AG08395 (cell line): ENCODE results near the gene GANC.

Experiments used
- DNase-seq: peaks from one replicate; pipeline ENCODE4 v3.0.0; 2012; ENCODE audit warnings: mixed read lengths, low spot score

The GANC gene

GRCh38 chr15:42344763-42345162 is 71.8 kb downstream of the GANC start:
- DNase-seq: peak; percentile 39

- DNase-seq: no peak
Observed at GRCh38 chr15:42345504-42345903, 72.5 kb downstream of the GANC start.

GRCh38 chr15:42348083-42348482 is 75.1 kb downstream of the GANC start:
- peak; percentile 61 for DNase-seq

GRCh38 chr15:42349186-42349585 is 76.2 kb downstream of the GANC start:
- DNase-seq: no peak

GRCh38 chr15:42352401-42352800 is 79.4 kb downstream of the GANC start:
- DNase-seq: no peak

- DNase-seq: no peak
Observed at GRCh38 chr15:42353061-42353460, 80.1 kb downstream of the GANC start.

GRCh38 chr15:42354824-42355223 is 81.8 kb downstream of the GANC start:
- no peak for DNase-seq

GRCh38 chr15:42355291-42355690 is 82.3 kb downstream of the GANC start:
- no peak for DNase-seq

- DNase-seq: no peak
Observed at GRCh38 chr15:42356851-42357250, 83.8 kb downstream of the GANC start.

- DNase-seq: no peak
Observed at GRCh38 chr15:42358141-42358540, 85.1 kb downstream of the GANC start.

GRCh38 chr15:42359249-42359648 is 86.2 kb downstream of the GANC start, which contains the start of gene CAPN3:
Gene CAPN3 (plus strand): TSS chr15:42359501. CDS start chr15:42359806, 305 bp downstream.
- DNase-seq: no peak

GRCh38 chr15:42359985-42360384 is 87.0 kb downstream of the GANC start:
- no peak for DNase-seq

GRCh38 chr15:42360535-42361112 is 87.6 kb downstream of the GANC start:
- DNase-seq: no peak

- DNase-seq: no peak
Observed at GRCh38 chr15:42363487-42363886, 90.5 kb downstream of the GANC start.

- DNase-seq: no peak
Observed at GRCh38 chr15:42363942-42364341, 90.9 kb downstream of the GANC start.

GRCh38 chr15:42364529-42364928 is 91.5 kb downstream of the GANC start:
- DNase-seq: no peak

- no peak for DNase-seq
Observed at GRCh38 chr15:42365921-42366550, 93.0 kb downstream of the GANC start.

GRCh38 chr15:42367041-42367440 is 94.0 kb downstream of the GANC start:
- DNase-seq: no peak

GRCh38 chr15:42368096-42368495 is 95.1 kb downstream of the GANC start:
- no peak for DNase-seq

- no peak for DNase-seq
Observed at GRCh38 chr15:42371096-42371495, 98.1 kb downstream of the GANC start.

GRCh38 chr15:42373274-42373673 is 100.3 kb downstream of the GANC start:
- no peak for DNase-seq

- no peak for DNase-seq
Observed at GRCh38 chr15:42373936-42374335, 100.9 kb downstream of the GANC start.

GRCh38 chr15:42374810-42375209 is 101.8 kb downstream of the GANC start:
- DNase-seq: no peak

- DNase-seq: no peak
Observed at GRCh38 chr15:42375252-42375651, 102.3 kb downstream of the GANC start.
